ENCODE measurements around the gene KCNJ13. TPM values are rescaled to one million over a fixed set of nuclear protein-coding genes. Genes with fewer than 3 reads are reported as not detected.

KCNJ13 gene
- total RNA-seq, 1 experiment from 2014 or later = not detected

DNA sequence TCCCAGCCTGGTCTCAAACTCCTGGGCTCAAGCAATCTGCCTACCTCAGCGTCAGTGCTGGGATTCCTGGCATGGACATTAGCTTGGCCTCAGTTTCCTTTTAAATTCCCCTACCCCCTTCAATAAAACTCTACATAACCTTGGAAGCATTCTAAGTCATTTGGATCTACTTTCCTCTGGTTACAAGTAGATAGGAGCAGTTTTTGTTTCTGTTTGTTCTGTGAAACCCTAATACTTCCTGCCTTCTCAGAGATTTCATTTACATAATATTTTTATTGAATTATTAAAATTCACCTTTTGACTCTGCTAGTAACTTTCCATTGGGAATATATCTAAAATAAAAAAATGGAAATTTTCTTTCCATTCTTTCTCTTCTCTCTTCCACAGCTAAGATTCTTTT, 53.3 kb downstream of the KCNJ13 start:
- H3K27me3 ChIP-seq (ENCODE audit: insufficient read depth, low read length) = no peaks in the 10 kb centered on the region
- H3K9ac ChIP-seq (ENCODE audit: low read length) = no peak overlapping the region
- H2AFZ ChIP-seq (ENCODE audit: low read depth, low read length, poor library complexity, severe bottlenecking) = no peak overlapping the region
- H3K4me1 ChIP-seq (ENCODE audit: control insufficient read depth in 1 of 2, insufficient read depth in 2 of 2, low read length in 2 of 2) = no peaks in the 10 kb centered on the region
- TF ChIP-seq CTCF (IDR thresholded peaks at IDR 0.05 in 2 of 3, conservative IDR thresholded peaks at IDR 0.05 in 1 of 3; ENCODE audit: borderline replicate concordance in 1 of 3, insufficient read depth in 1 of 3, low read depth in 2 of 3, low read length in 2 of 3) (no peak), EZH2phosphoT487 (IDR thresholded peaks at IDR 0.05; ENCODE audit: borderline replicate concordance) (no peak), ZNF274 (IDR thresholded peaks at IDR 0.05; ENCODE audit: low read depth, low read length) (no peak), EZH2 (IDR thresholded peaks at IDR 0.05) (no peak), ATF3 (IDR thresholded peaks at IDR 0.05) (no peak), YY1 (IDR thresholded peaks at IDR 0.05; ENCODE audit: extremely low read depth, insufficient replicate concordance, low read depth, low read length) (no peak), SRF (IDR thresholded peaks at IDR 0.05; ENCODE audit: low read depth) (no peak), FOSL1 (IDR thresholded peaks at IDR 0.05; ENCODE audit: low read depth) (no peak), ZFX (IDR thresholded peaks at IDR 0.05) (no peak), JUND (IDR thresholded peaks at IDR 0.05) (no peak), ZBTB33 (IDR thresholded peaks at IDR 0.05; ENCODE audit: extremely low read depth, insufficient replicate concordance, low read length) (no peak), TCF7L2 (IDR thresholded peaks at IDR 0.05; ENCODE audit: borderline replicate concordance, extremely low read depth, insufficient read depth, insufficient read length) (no peak), CEBPB (IDR thresholded peaks at IDR 0.05; ENCODE audit: low read depth) (no peak), POLR2A (IDR thresholded peaks at IDR 0.05; ENCODE audit: borderline replicate concordance, extremely low read depth, insufficient read depth, insufficient read length) (no peak), SP1 (IDR thresholded peaks at IDR 0.05; ENCODE audit: low read depth) (no peak)
- TF ChIP-seq, protein P1, sequence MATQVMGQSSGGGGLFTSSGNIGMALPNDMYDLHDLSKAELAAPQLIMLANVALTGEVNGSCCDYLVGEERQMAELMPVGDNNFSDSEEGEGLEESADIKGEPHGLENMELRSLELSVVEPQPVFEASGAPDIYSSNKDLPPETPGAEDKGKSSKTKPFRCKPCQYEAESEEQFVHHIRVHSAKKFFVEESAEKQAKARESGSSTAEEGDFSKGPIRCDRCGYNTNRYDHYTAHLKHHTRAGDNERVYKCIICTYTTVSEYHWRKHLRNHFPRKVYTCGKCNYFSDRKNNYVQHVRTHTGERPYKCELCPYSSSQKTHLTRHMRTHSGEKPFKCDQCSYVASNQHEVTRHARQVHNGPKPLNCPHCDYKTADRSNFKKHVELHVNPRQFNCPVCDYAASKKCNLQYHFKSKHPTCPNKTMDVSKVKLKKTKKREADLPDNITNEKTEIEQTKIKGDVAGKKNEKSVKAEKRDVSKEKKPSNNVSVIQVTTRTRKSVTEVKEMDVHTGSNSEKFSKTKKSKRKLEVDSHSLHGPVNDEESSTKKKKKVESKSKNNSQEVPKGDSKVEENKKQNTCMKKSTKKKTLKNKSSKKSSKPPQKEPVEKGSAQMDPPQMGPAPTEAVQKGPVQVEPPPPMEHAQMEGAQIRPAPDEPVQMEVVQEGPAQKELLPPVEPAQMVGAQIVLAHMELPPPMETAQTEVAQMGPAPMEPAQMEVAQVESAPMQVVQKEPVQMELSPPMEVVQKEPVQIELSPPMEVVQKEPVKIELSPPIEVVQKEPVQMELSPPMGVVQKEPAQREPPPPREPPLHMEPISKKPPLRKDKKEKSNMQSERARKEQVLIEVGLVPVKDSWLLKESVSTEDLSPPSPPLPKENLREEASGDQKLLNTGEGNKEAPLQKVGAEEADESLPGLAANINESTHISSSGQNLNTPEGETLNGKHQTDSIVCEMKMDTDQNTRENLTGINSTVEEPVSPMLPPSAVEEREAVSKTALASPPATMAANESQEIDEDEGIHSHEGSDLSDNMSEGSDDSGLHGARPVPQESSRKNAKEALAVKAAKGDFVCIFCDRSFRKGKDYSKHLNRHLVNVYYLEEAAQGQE (IDR thresholded peaks at IDR 0.05; ENCODE audit: low read depth) = no peak
- ChIA-PET RAD21 (ENCODE audit: low non-redundant PET in 1 of 2, low total read pairs in 2 of 2, uncharacterized antibody in 2 of 2, unreplicated experiment in 2 of 2) (no interaction called here), CTCF (interaction anchor here (0.7 kb wide), 1 partner anchor 305 kb away, joined by 3 read pairs; no protein-coding TSS in a partner anchor), POLR2A (no interaction called here)
- no peak overlapping the region for H3K4me2 ChIP-seq (ENCODE audit: low read length)
- DNase-seq (ENCODE audit: low read depth, low spot score) = no peak
- H3K4me3 ChIP-seq (replicated peaks in 1 of 2; ENCODE audit: low read depth in 1 of 2, low read length in 2 of 2) = no peak overlapping the region
- ATAC-seq = no peak
- no TSS peak for BruUV-seq (replicated peaks)
- H4K20me1 ChIP-seq (ENCODE audit: insufficient read depth) = peaks cover 3% of the 10 kb centered on the region
- no peaks in the 10 kb centered on the region for H3K9me2 ChIP-seq (ENCODE audit: insufficient read depth)
- no peaks in the 10 kb centered on the region for H3K9me3 ChIP-seq (ENCODE audit: control insufficient read depth in 1 of 2, insufficient read depth in 1 of 2, low read depth in 1 of 2, low read length in 2 of 2)
- intact Hi-C loops (cut with micrococcal nuclease) = no loop called here
- peaks cover 5 to 7% of the 10 kb centered on the region in 2 experiments; a peak in 2 of 4 replicates for H3K36me3 ChIP-seq (ENCODE audit: control insufficient read depth in 1 of 2, insufficient read depth in 2 of 2, low read length in 2 of 2)
- no peak overlapping the region for H3K27ac ChIP-seq (ENCODE audit: low read depth, low read length)
- H3K79me2 ChIP-seq (ENCODE audit: insufficient read depth, low read length) = peaks cover 91% of the 10 kb centered on the region
